Fibroblast of pulmonary artery (primary cell): Measurements from ENCODE around the gene RNF125.

Source experiments
- DNase-seq: peaks from one replicate; pipeline ENCODE4 v3.0.0-alpha.2; 2010; ENCODE audit warnings: low read depth
- H3K4me3 ChIP-seq: replicated peaks from 2 replicates; pipeline ENCODE4 v1.5.1; 2011; ENCODE audit warnings: low read depth, mild to moderate bottlenecking, control low read depth, low read length, moderate library complexity
- TF ChIP-seq, protein P1 (sequence below): IDR thresholded peaks from 2 replicates; pipeline ENCODE4 v1.5.1; 2011; ENCODE audit warnings: mild to moderate bottlenecking, control low read depth, low read length, inconsistent platforms; ENCODE audit errors: missing control alignments

Gene RNF125

GRCh38 chr18:32122039-32122438 lies 103.4 kb downstream of the RNF125 start:
- DNase-seq: no peak
- no peak overlapping the region for H3K4me3 ChIP-seq
- TF ChIP-seq, protein P1, sequence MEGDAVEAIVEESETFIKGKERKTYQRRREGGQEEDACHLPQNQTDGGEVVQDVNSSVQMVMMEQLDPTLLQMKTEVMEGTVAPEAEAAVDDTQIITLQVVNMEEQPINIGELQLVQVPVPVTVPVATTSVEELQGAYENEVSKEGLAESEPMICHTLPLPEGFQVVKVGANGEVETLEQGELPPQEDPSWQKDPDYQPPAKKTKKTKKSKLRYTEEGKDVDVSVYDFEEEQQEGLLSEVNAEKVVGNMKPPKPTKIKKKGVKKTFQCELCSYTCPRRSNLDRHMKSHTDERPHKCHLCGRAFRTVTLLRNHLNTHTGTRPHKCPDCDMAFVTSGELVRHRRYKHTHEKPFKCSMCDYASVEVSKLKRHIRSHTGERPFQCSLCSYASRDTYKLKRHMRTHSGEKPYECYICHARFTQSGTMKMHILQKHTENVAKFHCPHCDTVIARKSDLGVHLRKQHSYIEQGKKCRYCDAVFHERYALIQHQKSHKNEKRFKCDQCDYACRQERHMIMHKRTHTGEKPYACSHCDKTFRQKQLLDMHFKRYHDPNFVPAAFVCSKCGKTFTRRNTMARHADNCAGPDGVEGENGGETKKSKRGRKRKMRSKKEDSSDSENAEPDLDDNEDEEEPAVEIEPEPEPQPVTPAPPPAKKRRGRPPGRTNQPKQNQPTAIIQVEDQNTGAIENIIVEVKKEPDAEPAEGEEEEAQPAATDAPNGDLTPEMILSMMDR: no peak
